ENCODE data around the gene GABRR2.
"Not testable (repeated sequence)": the region's sequence is repeated elsewhere in the genome, so short reads cannot be mapped to it uniquely, and the experiment has no call there.

GABRR2 gene

DNA sequence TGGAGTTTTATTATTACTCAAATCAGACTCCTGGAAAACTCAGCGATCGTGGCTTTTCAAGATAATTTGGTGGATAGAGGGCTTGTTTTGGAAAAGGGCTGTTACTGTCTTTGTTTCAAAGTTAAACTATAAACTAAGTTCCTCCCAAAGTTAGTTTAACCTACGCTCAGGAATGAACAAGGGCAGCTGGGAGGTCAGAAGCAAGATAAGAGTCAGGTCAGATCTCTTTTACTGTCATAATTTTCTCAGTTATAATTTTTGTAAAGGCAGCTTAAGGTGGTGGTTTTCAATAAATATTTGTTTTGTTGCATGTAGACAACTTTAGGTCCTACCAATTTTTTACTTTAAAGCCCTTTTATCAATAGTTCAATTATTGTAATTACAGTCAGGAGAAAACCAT is 9.2 kb upstream of the GABRR2 start:
- no peak for DNase-seq (ENCODE audit: low read depth in 2 of 2, low spot score in 1 of 2)

DNA sequence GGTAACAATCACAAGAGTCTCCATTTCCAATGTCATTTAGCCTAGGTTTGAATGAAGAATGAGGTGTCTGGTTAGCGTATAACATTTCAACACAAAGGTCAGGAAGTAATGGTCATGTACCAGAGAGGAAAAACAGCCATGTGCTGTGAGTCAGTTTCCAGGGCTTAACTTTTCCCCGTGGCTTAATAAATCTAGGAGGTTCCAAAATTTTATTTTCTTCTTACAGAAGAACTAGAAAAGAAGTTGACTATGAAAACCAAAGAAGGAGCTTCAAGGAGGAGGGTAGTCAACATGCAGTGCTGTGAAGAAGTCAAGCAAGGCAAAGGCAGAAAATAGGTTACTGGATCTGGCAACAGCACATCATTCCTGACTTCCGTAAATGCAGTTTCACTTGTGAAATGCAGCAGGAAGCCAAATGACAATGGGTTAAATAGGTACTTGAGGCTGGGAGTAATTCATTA is 8.4 kb upstream of the GABRR2 start:
- no peak for DNase-seq (ENCODE audit: low read depth in 2 of 2, low spot score in 1 of 2)

DNA sequence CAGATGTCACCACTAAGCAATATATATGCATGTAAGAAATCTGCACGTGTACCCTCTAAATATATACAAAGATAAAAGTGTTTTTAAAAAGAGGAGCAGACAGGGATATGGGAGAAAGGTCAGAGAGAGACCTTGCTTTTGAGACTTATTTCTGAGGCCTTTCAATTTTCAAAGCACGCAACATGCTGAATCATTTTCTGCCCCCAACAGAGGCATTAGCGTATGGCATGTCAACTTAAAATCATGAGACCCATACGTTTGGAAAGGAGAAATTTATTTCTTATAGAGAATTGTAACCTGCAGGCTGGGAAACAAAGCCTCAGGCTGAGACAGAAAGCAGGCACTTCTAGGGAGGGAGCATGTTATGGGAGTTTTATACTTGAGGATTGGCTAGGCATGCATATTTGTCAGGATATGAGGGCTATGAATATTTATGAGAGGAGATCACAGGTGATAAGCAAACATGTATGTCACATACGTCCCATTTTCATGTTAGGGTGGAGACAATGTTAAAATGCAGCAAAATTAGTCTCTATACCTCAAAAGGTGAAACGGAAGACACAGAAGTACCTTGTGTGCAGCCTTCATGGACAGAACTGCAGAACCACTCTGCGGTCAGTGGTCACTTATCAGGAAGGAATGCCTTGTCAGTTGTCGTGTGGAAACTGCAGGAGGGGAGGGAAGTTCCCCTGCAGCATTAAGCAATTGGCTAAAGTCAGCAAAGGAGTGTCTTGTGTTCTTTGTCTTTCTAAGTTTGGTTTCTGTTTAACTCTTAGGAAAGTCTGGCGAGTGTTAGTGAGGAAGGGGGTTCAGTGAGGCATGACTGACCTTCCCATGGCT is 6.3 kb upstream of the GABRR2 start:
- DNase-seq (ENCODE audit: low read depth in 2 of 2, low spot score in 1 of 2), result no peak

DNA sequence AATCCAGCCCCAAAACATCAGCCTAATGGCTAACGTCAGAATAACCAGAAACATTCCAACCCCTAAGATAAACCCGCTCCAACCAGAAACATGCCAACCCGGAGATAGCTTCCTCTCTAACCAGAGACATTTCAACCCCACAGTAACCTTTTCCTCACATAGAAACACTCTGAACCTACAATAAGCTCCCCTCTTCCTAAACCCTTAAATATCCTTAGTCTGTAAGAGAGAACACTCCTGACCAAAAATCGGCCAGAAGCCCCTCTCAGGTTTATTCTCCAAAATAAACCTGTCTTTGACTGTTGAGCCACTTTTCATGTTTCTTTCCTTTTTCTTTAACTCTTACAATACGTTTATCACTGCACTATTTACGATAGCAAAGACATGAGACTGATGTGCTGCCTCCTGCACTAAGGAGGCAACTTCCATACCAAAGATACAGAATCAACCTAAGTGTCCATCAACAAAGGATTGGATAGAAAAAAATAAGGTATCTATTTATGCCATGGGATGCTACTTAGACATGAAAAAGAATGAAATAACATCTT is 5.0 kb upstream of the GABRR2 start:
- no peak for DNase-seq (ENCODE audit: low read depth in 2 of 2, low spot score in 1 of 2)

DNA sequence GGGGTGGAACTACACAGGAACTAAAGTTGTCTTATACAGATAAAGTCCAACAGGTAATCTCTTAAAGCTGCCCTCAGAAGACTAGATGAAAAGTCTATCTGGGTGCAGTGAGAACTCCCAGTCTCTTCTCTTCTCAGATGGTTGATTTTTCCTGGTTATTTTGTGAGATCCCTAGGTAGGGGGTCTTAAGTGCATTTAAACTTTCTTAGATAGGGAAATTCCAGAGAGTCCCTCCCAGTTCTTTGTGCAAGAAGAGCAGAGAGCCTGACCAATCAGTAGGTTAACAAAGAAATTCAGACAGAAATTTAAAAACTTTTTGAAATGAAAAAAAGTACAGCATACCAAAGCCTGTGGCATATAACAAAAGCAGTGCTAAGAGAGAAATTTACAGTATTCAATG is 2.0 kb upstream of the GABRR2 start:
- DNase-seq (ENCODE audit: low read depth in 2 of 2, low spot score in 1 of 2), result no peak

DNA sequence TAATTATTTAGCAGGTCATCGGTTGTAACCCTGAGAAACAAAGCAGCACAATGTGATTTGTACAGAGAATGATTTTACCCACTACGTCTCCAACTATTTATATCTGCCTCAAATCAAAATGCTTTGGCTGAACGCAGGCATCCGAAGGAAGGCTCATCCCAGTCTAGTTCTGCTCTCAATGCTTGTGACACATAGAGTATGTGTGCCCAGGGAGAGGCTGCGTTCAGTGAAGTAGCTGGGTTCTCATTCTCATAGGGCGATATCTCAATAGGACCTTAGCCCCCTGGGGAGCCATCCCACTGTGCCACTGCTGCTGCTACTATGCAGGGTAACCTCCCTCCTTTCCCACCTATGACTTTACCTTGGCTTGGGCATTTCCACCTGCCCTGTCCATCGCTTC is 407 bp downstream of the GABRR2 start:
- DNase-seq (ENCODE audit: low read depth in 2 of 2, low spot score in 1 of 2), result no peak

DNA sequence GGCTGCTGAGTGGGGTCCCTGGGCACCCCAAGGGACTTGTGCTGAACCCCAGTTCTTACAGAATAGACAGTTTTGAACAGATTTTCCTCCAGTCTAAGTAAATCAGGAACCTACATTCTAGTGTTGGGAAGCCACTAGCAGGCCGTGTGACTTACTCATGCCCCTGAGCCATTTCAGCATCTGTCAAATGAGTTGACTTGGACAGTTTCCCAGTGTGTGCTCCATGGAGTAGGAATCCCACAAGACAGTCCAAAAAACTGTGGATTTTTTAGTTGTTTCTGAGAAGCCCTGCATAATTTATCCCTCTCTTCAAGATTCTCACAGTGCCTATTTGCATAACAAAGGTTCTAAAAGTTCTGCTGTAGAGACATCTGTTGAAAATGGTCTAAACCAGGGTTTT is 2.1 kb downstream of the GABRR2 start:
- no peak for DNase-seq (ENCODE audit: low read depth in 2 of 2, low spot score in 1 of 2)

DNA sequence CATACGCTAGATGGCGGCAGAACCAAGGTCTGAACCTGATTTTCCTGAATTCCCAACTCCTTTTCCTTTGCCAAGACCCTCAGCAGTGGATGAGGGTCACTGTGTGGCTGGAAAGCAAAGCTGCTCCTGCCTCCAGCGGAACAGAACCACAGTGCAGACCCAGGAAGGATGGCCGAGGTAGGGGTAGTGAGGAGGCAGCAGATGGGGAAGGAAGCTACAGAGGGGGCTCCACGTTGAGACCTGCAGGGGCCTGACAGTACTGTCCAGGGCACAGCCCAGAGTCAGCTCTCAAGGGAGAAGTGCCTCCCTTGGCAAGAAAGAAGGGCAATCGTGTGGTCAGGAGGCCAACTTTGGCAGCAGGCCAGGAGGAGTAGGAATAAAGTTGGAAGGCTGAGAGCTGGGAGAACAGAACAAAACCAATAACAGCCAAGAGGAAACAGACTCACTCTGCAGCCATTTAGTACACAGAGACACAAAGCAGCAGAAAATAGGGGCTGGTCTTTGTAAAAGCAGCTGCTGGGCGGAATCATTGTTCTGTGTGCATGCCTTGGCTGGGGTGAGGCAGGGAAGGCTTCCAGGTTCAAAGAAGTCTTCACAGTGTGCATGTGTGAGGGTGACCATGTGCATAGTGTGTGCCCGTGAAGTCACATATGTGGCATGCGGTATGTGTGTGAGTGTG is 3.1 kb downstream of the GABRR2 start:
- no peak for DNase-seq (ENCODE audit: low read depth in 2 of 2, low spot score in 1 of 2)

DNA sequence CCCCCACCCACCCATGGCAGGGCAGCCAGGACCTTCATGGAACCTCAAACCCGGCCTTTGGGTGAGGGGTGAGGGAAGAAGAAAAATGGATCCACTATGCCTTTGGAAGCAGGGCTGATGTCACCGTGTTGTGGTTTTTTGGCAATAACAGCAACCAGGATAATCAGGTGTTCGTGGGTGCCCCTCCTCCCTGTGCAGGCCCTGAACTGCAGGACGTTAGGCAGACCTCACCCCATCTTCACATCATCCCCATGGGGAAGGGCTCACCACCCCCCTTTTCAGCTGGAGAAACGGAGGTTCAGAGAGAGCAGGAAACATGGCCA is 3.6 kb downstream of the GABRR2 start:
- no peak for DNase-seq (ENCODE audit: low read depth in 2 of 2, low spot score in 1 of 2)

DNA sequence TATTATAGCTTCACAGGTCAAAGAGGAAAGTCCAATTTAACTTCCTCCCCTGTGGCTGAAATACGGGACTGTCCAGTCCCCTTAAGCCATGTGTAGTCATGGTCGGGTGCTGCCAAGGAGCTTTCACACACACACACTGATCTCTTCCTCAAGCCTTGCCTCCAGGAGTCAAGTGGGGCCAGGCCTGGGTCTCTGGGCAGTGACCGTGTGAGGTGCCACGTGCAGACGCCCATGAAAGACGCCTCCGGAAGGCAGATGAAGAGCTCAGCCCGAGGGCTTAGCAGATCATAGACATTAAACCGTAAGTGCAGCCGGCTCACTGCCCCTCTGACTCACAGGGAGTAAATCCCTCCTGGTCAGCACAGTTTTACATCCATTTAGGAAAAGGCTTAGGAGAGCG is 4.2 kb downstream of the GABRR2 start:
- no peak for DNase-seq (ENCODE audit: low read depth in 2 of 2, low spot score in 1 of 2)

DNA sequence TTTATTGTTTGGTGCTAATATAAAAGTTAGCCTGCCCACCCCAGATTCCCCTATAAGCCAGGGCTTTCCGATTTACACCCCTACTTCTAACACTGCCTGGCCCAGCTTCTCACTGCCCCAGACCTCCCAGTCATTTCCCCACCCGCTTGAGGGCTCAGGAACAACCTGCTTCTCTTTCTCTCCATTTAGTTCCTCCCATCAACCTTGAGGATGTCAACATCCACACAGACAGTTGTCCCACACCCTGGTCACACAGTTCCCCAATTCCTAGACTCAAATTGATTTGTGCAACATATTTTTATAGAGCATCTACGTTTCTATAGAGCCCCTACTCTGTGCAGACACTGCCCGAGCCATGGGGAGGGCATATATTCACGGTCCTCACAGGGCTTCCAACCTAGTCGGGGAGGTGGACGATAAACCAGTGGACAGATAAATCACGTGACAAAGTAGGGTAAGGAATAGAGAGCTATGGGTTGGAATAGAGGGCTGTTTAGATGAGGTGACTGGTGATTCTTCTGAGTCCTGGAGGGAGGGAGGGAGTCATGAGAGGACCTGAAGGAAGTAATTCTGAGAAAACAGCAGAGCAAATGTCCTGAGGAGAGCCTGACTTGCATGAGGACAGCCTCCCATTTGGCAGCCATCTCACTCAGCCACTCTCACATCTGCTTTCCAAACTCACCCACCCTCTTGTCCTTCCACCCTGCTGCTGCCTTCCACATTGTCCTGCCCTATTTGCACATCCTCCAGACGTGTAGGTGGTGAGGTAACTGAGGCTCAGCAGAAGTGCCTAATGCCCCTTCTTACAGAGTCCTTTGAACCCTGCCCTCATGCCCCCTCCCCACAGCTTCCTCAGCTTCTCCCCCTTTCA is 6.3 kb downstream of the GABRR2 start:
- DNase-seq (ENCODE audit: low read depth in 2 of 2, low spot score in 1 of 2), result no peak

DNA sequence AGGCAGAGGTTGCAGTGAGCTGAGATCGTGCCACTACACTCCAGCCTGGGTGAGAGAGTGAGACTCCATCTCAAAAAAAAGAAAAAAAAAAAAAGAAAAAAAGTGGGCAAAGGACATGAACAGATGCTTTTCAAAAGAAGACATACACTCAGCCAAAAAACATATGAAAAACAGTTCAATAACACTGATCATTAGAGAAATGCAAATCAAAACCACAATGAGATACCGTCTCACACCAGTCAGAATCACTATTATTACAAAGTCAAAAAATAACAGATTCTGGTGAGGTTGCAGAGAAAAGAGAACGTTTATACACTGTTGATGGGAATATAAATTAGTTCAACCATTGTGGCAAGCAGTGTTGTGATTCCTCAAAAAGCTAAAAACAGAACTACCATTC is 10.6 kb downstream of the GABRR2 start:
- DNase-seq (ENCODE audit: low read depth in 2 of 2, low spot score in 1 of 2), result not testable (repeated sequence)

DNA sequence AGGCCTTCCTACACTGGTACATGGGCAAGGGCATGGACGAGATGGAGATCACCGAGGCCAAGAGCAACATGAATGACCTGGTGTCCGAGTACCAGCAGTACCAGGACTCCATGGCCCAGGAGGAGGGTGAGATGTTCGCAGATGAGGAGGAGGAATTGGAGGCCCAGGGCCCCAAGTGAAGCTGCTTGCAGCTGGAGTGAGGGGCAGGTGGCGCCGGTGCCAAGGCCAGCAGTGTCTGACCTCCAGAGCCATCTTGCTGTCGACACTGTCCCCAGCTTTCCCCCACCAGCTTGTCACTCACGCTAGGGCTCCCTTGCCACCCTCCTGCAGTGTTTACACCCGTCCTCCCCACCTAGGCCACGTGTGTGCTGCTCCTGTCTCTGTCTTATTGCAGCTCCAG is 12.2 kb downstream of the GABRR2 start:
- DNase-seq (ENCODE audit: low read depth in 2 of 2, low spot score in 1 of 2), result no peak

DNA sequence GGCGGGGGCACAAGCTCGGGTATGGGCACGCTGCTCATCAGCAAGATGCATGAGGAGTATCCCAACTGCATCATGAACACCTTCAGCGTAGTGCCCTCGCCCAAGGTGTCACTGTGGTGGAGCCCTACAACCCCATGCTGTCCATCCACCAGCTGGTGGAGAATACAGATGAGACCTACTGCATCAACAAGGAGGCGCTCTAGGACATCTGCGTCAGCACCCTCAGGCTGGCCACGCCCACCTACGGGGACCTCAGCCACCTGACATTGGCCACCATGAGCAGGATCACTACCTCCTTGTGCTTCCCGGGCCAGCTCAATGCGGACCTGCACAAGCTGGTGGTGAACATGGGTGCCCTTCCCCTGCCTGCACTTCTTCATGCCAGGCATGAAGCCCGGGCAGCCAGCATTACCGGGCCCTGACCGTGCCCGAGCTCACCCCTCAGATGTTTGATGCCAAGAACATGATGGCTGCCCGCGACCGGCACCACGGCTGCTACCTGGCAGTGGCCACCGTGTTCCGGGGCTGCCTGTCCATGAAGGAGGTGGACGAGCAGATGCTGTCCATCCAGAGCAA is 12.8 kb downstream of the GABRR2 start:
- no peak for DNase-seq (ENCODE audit: low read depth in 2 of 2, low spot score in 1 of 2)

DNA sequence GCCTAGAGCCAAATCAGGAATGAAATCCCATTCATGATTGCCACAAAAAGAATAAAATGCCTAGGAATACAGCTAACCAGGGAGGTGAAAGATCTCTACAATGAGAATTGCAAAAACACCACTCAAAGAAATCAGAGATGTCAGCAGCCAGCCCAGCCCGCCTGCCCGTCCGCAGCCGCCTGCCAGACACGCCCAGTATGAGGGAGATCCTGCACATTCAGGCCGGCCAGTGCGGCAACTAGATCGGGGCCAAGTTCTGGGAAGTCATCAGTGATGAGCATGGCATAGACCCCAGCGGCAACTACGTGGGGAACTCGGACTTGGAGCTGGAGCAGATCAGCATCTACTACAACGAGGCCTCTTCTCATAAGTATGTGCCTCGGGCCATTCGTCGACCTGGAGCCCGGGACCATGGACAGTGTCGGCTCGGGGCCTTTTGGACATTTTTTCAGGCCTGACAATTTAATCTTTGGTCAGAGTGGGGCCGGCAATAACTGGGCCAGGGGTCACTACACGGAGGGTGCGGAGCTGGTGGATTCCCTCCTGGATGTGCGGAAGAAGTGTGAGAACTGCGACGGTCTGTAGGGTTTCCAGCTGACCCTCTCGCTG is 13.4 kb downstream of the GABRR2 start:
- DNase-seq (ENCODE audit: low read depth in 2 of 2, low spot score in 1 of 2), result no peak

DNA sequence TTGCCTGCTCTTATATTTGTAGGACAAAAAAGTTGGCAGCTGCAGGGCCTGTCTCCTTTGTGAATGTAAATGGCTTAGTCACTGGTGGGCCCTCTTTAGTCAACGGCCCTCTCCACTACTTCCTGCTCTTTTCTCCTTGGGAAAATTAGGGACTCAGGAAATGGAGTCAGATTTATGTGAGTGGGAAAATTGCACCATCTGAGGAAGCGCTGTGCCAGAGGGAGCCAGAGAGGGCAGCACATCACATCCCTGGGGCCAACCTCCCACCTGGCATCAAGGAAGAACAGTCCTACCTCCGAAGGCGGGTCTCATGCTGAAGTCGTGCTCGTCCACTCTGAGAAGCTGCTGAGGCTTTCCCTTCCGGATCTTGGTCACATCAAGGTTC is 15.6 kb downstream of the GABRR2 start:
- no peak for DNase-seq (ENCODE audit: low read depth in 2 of 2, low spot score in 1 of 2)

DNA sequence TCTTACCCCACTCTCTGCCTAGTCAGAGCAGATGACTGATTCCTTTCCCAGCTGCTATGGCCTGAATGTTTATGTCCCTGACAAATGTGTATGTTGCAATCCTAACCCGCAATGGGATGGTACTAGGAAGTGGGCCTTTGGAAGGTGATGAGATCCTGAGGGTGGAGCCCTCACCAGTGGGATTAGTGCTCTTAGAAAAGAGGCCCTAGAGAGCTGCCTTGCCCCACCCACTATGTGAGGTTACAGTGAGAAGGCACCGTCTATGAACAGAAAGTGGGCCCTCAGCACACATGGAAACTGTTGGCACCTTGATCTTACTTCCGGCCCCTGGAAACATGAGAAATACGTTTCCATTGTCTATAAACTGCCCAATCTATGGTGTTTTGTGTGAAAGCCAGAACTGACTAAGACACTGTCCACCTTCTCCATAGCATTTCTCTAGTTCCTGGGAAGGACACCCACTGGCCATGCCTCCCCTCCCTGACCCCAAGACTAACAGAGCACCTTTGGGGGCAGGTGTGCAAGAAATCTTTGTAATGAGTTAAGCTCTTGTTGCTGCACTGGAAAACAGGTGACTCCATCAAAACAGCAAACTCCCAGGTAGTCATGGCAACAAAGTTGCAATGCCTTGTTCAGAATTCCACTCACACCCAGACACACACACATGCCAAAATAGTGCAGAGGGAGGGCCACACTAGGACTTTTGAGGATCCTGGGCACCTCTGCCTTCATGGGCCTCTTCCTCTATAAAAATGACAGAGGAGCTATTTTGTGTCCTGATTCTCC is 16.2 kb downstream of the GABRR2 start:
- DNase-seq (ENCODE audit: low read depth in 2 of 2, low spot score in 1 of 2), result no peak

DNA sequence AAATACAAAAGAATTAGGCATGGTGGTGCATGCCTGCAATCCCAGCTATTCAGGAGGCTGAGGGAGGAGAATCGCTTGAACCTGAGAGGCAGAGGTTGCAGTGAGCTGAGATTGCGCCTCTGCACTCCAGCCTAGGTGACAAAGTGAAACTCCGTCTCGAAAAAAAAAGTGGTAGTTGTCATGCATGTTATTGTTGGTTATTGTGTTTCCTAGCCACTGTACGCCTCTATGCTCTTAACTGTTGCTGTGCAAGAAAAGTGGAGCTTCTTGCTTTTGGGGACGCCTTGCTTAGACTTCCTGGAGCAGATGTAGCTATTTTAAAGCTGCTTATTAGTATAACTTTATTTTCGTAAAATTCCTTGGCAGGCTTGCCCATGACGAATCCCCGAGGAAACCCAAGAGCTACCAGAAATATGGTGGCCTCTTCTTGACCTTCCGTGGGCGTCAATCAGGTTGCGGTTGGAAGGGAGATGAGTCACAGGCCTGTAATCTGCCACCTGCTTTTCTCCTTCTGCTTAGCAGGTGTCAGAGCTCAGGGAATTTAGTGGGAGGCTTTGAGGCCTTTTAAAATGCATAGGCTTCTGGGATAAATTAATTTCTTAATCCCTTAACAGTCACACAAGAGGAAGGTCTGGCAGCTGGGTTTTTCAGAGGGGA is 17.3 kb downstream of the GABRR2 start:
- peak in 1 of 2 donors; percentile 26 for DNase-seq (ENCODE audit: low read depth in 2 of 2, low spot score in 1 of 2)

DNA sequence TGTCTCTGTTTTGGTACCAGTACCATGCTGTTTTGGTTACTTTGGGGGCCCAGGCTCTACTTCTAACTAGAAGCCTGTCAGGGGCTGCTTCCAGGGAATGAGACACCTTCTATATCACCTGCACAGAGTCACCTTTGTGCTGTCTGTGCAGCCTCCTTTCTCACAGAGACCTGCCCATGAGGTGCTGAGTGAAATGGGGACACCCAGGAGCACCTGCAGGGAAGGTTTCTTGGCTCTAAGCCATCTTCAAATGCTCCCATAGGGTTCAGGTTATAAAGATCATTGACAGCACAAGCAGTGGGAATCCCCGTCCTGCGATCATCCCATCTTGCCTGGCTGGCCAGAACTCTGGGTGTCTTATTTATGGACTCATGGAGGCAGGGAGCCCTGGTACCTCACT is 19.1 kb downstream of the GABRR2 start:
- DNase-seq (ENCODE audit: low read depth in 2 of 2, low spot score in 1 of 2), result no peak

DNA sequence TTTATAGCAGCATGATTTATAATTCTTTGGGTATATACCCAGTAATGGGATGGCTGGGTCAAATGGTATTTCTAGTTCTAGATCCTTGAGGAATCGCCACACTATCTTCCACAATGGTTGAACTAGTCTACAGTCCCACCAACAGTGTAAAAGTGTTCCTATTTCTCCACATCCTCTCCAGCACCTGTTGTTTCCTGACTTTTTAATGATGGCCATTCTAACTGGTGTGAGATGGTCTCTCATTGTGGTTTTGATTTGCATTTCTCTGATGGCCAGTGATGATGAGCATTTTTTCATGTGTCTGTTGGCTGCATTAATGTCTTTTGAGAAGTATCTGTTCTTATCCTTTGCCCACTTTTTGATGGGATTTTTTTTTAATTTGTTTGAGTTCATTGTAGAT is 20.0 kb downstream of the GABRR2 start:
- not testable (repeated sequence) for DNase-seq (ENCODE audit: low read depth in 2 of 2, low spot score in 1 of 2)

All from stimulated activated CD8-positive, alpha-beta memory T cell treated with anti-CD3 and anti-CD28 coated beads, Interleukin-4, amount 100 ng/mL, for 4 hours (primary cell).